NB4 (cell line): ENCODE data around the gene KRT13.
A peak's percentile ranks its signal among the peaks of the same experiment; 100 is the strongest.

Source experiments
- MAX ChIP-seq: IDR thresholded peaks from 2 replicates; pipeline ENCODE4 v1.6.1; 2011; ENCODE audit warnings: low read depth, low read length
- POLR2A ChIP-seq: IDR thresholded peaks from 2 replicates; pipeline ENCODE4 v1.6.1; 2011; ENCODE audit warnings: mild to moderate bottlenecking; ENCODE audit not compliant: insufficient read length; ENCODE audit errors: extremely low read depth
- TF ChIP-seq, protein P1 (sequence below): IDR thresholded peaks from one replicate; pipeline ENCODE4 v1.5.1; 2012; ENCODE audit warnings: low read depth, low read length

GRCh38 chr17:41548844-41549595, 43.6 kb upstream of the KRT13 start:
- TF ChIP-seq, protein P1, sequence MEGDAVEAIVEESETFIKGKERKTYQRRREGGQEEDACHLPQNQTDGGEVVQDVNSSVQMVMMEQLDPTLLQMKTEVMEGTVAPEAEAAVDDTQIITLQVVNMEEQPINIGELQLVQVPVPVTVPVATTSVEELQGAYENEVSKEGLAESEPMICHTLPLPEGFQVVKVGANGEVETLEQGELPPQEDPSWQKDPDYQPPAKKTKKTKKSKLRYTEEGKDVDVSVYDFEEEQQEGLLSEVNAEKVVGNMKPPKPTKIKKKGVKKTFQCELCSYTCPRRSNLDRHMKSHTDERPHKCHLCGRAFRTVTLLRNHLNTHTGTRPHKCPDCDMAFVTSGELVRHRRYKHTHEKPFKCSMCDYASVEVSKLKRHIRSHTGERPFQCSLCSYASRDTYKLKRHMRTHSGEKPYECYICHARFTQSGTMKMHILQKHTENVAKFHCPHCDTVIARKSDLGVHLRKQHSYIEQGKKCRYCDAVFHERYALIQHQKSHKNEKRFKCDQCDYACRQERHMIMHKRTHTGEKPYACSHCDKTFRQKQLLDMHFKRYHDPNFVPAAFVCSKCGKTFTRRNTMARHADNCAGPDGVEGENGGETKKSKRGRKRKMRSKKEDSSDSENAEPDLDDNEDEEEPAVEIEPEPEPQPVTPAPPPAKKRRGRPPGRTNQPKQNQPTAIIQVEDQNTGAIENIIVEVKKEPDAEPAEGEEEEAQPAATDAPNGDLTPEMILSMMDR: peak; percentile 84
- no peak for TF ChIP-seq POLR2A
- peak; percentile 42 for TF ChIP-seq MAX
